ENCODE measurements around the gene SASH1.

SASH1 gene

DNA sequence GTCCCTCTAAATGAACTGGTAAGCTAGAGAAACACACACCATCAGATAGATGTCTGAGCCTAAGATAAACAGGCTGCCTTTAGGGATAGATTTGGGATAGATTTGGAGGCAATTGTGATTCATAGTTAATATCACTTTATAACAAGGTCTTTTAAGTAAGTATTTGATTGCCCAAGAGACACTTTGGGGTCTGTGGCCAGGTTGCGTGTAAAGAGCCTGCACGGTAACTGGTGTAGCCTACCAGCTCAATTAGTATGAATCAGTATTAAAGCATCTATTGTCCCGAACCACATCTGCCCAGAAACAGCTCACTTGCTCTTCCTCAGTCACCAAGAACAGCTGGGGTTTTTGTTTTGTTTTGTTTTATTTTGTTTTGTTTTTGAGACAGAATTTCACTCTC lies 193.3 kb downstream of the SASH1 start:
- no peaks in the 10 kb centered on the region for H4K20me1 ChIP-seq (ENCODE audit: insufficient read depth, low read length)
- no peak overlapping the region for H3K9ac ChIP-seq (ENCODE audit: low read length)
- no peak for DNase-seq
- H3K4me3 ChIP-seq (ENCODE audit: low read length), result no peak overlapping the region
- no peaks in the 10 kb centered on the region for H3K4me1 ChIP-seq (ENCODE audit: low read length)
- no peaks in the 10 kb centered on the region for H3K79me2 ChIP-seq (ENCODE audit: low read length)
- H3K4me2 ChIP-seq (ENCODE audit: low read depth, low read length), result no peak overlapping the region
- no peaks in the 10 kb centered on the region for H3K9me3 ChIP-seq (replicated peaks; ENCODE audit: insufficient read depth, low read length)
- H3K27me3 ChIP-seq (replicated peaks; ENCODE audit: insufficient read depth, low read length), result no peaks in the 10 kb centered on the region
- no peaks in the 10 kb centered on the region for H3K36me3 ChIP-seq (replicated peaks; ENCODE audit: insufficient read depth, low read length)
- no peak overlapping the region for H2AFZ ChIP-seq (ENCODE audit: low read length)
- no peak overlapping the region for H3K27ac ChIP-seq (ENCODE audit: low read length)
- TF ChIP-seq EZH2phosphoT487 (IDR thresholded peaks at IDR 0.05; ENCODE audit: low read length) (no peak), EZH2 (optimal IDR thresholded peaks at IDR 0.05; ENCODE audit: low read depth, low read length) (no peak)
- TF ChIP-seq, protein P1, sequence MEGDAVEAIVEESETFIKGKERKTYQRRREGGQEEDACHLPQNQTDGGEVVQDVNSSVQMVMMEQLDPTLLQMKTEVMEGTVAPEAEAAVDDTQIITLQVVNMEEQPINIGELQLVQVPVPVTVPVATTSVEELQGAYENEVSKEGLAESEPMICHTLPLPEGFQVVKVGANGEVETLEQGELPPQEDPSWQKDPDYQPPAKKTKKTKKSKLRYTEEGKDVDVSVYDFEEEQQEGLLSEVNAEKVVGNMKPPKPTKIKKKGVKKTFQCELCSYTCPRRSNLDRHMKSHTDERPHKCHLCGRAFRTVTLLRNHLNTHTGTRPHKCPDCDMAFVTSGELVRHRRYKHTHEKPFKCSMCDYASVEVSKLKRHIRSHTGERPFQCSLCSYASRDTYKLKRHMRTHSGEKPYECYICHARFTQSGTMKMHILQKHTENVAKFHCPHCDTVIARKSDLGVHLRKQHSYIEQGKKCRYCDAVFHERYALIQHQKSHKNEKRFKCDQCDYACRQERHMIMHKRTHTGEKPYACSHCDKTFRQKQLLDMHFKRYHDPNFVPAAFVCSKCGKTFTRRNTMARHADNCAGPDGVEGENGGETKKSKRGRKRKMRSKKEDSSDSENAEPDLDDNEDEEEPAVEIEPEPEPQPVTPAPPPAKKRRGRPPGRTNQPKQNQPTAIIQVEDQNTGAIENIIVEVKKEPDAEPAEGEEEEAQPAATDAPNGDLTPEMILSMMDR (IDR thresholded peaks at IDR 0.05; ENCODE audit: low read length), result no peak
- no peaks in the 10 kb centered on the region for H3K9me2 ChIP-seq (replicated peaks; ENCODE audit: insufficient read depth, low read length)
- H3F3A ChIP-seq (ENCODE audit: insufficient read depth, low read length), result no peaks in the 10 kb centered on the region

DNA sequence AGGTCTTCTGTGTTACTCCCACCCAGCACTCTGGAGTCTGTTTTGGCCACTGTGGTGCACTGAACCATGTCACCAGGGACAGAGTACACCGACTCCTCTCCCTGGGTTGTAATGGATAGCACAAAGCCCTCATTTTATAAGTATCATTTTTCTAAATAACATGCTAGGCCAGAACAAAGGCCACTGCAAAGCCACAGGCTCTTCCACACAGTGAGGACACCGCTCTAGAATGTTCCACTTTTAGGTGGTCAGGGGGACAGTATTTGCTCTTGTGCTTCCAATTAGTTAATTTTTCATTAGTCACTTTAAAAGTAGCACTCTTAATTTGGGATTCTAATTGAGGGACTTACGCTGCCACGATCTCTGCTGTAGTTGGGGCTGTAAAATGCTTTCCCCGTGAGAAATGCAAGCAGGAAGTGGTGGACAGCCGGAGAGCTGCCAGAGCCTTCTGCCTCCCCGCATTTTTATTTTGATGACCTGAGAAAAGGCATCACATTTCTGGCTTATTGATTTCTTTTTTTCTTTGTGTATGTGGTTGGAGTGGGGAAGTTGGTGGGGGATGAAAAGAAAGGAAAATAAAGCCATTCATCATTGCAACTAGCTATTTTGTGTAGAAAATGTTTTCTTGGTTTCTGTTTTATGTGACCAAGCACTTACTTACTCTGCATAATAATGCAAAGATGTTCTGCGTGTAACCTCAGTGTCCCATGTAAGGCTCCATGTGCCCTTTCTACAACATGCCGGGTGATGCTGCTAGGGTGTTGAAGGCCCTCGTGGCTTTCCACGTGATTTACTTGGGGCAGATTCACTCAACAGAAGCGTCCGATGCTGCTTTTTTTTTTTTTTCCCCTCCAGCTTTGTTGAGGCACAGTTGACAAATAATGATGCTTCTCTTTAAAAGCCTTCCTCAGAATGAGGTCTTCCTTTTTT lies 195.9 kb downstream of the SASH1 start:
- no peak overlapping the region for H3K4me3 ChIP-seq (ENCODE audit: low read length)
- no peak overlapping the region for H3K9ac ChIP-seq (ENCODE audit: low read length)
- H3K27me3 ChIP-seq (replicated peaks; ENCODE audit: insufficient read depth, low read length), result no peaks in the 10 kb centered on the region
- H3K36me3 ChIP-seq (replicated peaks; ENCODE audit: insufficient read depth, low read length), result no peaks in the 10 kb centered on the region
- H3K9me3 ChIP-seq (replicated peaks; ENCODE audit: insufficient read depth, low read length), result no peaks in the 10 kb centered on the region
- no peaks in the 10 kb centered on the region for H3K4me1 ChIP-seq (ENCODE audit: low read length)
- no peaks in the 10 kb centered on the region for H4K20me1 ChIP-seq (ENCODE audit: insufficient read depth, low read length)
- no peaks in the 10 kb centered on the region for H3F3A ChIP-seq (ENCODE audit: insufficient read depth, low read length)
- no peaks in the 10 kb centered on the region for H3K79me2 ChIP-seq (ENCODE audit: low read length)
- DNase-seq, result no peak
- TF ChIP-seq EZH2phosphoT487 (IDR thresholded peaks at IDR 0.05; ENCODE audit: low read length) (no peak), EZH2 (optimal IDR thresholded peaks at IDR 0.05; ENCODE audit: low read depth, low read length) (no peak)
- TF ChIP-seq, protein P1 (IDR thresholded peaks at IDR 0.05; ENCODE audit: low read length), result no peak
- no peak overlapping the region for H3K4me2 ChIP-seq (ENCODE audit: low read depth, low read length)
- no peak overlapping the region for H3K27ac ChIP-seq (ENCODE audit: low read length)
- no peak overlapping the region for H2AFZ ChIP-seq (ENCODE audit: low read length)
- H3K9me2 ChIP-seq (replicated peaks; ENCODE audit: insufficient read depth, low read length), result no peaks in the 10 kb centered on the region

DNA sequence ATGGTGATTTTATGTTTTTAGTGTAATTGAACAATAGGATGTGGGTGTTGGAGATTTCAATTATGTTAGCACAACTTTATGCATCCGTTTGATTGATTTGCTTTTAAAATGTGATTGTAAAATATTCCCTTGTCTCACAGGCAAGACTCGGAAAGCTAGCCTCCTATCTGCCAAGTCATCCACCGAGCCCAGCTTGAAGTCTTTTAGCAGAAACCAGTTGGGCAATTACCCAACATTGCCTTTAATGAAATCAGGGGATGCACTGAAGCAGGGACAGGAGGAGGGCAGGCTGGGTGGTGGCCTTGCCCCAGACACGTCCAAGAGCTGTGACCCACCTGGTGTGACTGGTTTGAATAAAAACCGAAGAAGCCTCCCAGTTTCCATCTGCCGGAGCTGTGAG lies 200.9 kb downstream of the SASH1 start:
- H4K20me1 ChIP-seq (ENCODE audit: insufficient read depth, low read length), result no peaks in the 10 kb centered on the region
- no peaks in the 10 kb centered on the region for H3K9me2 ChIP-seq (replicated peaks; ENCODE audit: insufficient read depth, low read length)
- no peaks in the 10 kb centered on the region for H3F3A ChIP-seq (ENCODE audit: insufficient read depth, low read length)
- H3K27me3 ChIP-seq (replicated peaks; ENCODE audit: insufficient read depth, low read length), result no peaks in the 10 kb centered on the region
- H3K4me1 ChIP-seq (ENCODE audit: low read length), result no peaks in the 10 kb centered on the region
- H3K36me3 ChIP-seq (replicated peaks; ENCODE audit: insufficient read depth, low read length), result no peaks in the 10 kb centered on the region
- no peak overlapping the region for H3K27ac ChIP-seq (ENCODE audit: low read length)
- no peak overlapping the region for H3K4me2 ChIP-seq (ENCODE audit: low read depth, low read length)
- H3K4me3 ChIP-seq (ENCODE audit: low read length), result no peak overlapping the region
- no peak for DNase-seq
- H3K9me3 ChIP-seq (replicated peaks; ENCODE audit: insufficient read depth, low read length), result no peaks in the 10 kb centered on the region
- no peaks in the 10 kb centered on the region for H3K79me2 ChIP-seq (ENCODE audit: low read length)
- no peak overlapping the region for H3K9ac ChIP-seq (ENCODE audit: low read length)
- no peak for TF ChIP-seq EZH2phosphoT487 (IDR thresholded peaks at IDR 0.05; ENCODE audit: low read length)
- no peak for TF ChIP-seq EZH2 (optimal IDR thresholded peaks at IDR 0.05; ENCODE audit: low read depth, low read length)
- TF ChIP-seq, protein P1 (IDR thresholded peaks at IDR 0.05; ENCODE audit: low read length), result no peak
- H2AFZ ChIP-seq (ENCODE audit: low read length), result no peak overlapping the region
